Measurements from ENCODE around the gene EIF2S3B. TPM values are rescaled to one million over a fixed set of nuclear protein-coding genes. Genes with fewer than 3 reads are reported as not detected.

Gene EIF2S3B
- total RNA-seq, 2 experiments from 2014 or later = 0.95 to 1.0 TPM

DNA sequence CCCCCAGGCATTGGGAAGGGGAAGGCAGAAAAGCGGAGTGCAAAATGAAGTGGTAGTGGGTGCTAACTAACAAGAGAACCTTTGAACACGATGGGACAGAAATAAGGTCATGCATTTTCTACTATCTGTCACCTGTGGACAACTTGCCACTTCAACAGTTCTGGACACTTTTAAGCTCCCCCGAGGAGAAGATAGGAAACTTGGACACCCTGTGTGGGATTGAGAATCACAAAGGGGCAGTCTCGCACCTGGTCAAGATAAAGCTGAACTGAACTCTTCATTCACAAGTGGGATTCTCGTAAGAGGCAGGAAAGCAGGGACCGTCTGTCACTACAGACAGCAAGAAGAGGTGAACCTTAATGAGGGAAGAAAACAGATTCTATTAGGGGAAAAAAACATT, 51.6 kb downstream of the EIF2S3B start:
- CTCF ChIA-PET (ENCODE audit: unreplicated experiment) = interaction anchor here (1.7 kb wide), 1 partner anchor 145 kb away, joined by 3 read pairs; no protein-coding TSS in a partner anchor
- H3K79me2 ChIP-seq (ENCODE audit: insufficient read depth, low read depth, low read length) = no peaks in the 10 kb centered on the region
- no peaks in the 10 kb centered on the region for H4K20me1 ChIP-seq (ENCODE audit: insufficient read depth, low read length)
- POLR2A ChIA-PET = interaction anchor here (0.5 to 2.9 kb wide), 11 partner anchors 10 to 191 kb away, joined by 3 to 15 read pairs (median 4); no protein-coding TSS in a partner anchor
- H3K9me2 ChIP-seq (ENCODE audit: insufficient read depth, low read length) = no peaks in the 10 kb centered on the region
- H3K4me3 ChIP-seq (ENCODE audit: low read depth, low read length, poor library complexity, severe bottlenecking) = peak overlapping the region; percentile 63
- peaks cover 48% of the 10 kb centered on the region for H3K36me3 ChIP-seq (ENCODE audit: insufficient read depth, low read length)
- no peak for TF ChIP-seq EZH2phosphoT487 (IDR thresholded peaks at IDR 0.05; ENCODE audit: borderline replicate concordance, low read depth, low read length)
- TF ChIP-seq, protein P1, sequence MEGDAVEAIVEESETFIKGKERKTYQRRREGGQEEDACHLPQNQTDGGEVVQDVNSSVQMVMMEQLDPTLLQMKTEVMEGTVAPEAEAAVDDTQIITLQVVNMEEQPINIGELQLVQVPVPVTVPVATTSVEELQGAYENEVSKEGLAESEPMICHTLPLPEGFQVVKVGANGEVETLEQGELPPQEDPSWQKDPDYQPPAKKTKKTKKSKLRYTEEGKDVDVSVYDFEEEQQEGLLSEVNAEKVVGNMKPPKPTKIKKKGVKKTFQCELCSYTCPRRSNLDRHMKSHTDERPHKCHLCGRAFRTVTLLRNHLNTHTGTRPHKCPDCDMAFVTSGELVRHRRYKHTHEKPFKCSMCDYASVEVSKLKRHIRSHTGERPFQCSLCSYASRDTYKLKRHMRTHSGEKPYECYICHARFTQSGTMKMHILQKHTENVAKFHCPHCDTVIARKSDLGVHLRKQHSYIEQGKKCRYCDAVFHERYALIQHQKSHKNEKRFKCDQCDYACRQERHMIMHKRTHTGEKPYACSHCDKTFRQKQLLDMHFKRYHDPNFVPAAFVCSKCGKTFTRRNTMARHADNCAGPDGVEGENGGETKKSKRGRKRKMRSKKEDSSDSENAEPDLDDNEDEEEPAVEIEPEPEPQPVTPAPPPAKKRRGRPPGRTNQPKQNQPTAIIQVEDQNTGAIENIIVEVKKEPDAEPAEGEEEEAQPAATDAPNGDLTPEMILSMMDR (conservative IDR thresholded peaks at IDR 0.05; ENCODE audit: low read length) = no peak
- peaks cover 77% of the 10 kb centered on the region for H3K4me1 ChIP-seq (ENCODE audit: insufficient read depth, low read length, poor library complexity, severe bottlenecking)
- TSS peak; percentile 88 for BruUV-seq (replicated peaks)
- peaks cover 53% of the 10 kb centered on the region; the same call in 1 of the 2 replicates for H3K9me3 ChIP-seq (ENCODE audit: low read length)
- intact Hi-C loops (cut with micrococcal nuclease; ENCODE audit: unreplicated experiment) = loop anchor here (1.0 to 10.0 kb wide), 2 partner anchors 162 to 813 kb away; no protein-coding TSS in a partner anchor
- H3K27ac ChIP-seq (ENCODE audit: low read depth, low read length, poor library complexity, severe bottlenecking) = peak overlapping the region; percentile 98
- peak overlapping the region; percentile 84 for H2AFZ ChIP-seq (ENCODE audit: low read length)
- peak; percentile 56 for DNase-seq (ENCODE audit: low spot score)
- peak overlapping the region; percentile 87 for H3K4me2 ChIP-seq (ENCODE audit: low read length)

DNA sequence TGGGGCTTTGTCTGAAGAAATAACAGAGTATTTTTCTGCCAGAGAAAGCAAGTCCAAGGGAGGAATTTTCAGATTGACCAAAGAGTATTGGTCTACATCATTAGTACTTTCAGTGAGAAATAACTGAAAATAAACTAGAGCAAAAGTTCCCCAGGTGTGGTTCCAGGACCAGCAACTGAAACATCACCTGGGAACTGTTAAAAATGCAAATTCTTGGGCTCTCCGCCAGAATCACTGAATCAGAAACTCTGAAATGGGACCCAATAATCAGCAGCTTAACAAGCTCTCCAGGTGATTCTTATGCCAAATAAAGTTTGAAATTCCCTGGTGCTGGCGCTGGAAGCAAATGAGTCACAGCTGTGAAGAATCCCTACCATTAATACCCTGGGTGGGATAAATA, 52.1 kb downstream of the EIF2S3B start:
- Histone ChIP-seq H3K27ac (ENCODE audit: low read depth, low read length, poor library complexity, severe bottlenecking) (peak overlapping the region; percentile 98), H2AFZ (ENCODE audit: low read length) (peak overlapping the region; percentile 84; the same call in 1 of the 2 replicates), H3K4me2 (ENCODE audit: low read length) (peak overlapping the region; percentile 87), H3K36me3 (ENCODE audit: insufficient read depth, low read length) (peaks cover 46% of the 10 kb centered on the region), H3K9me3 (ENCODE audit: low read length) (peaks cover 51% of the 10 kb centered on the region; the same call in 1 of the 2 replicates), H3K4me1 (ENCODE audit: insufficient read depth, low read length, poor library complexity, severe bottlenecking) (peaks cover 77% of the 10 kb centered on the region), H4K20me1 (ENCODE audit: insufficient read depth, low read length) (no peaks in the 10 kb centered on the region), H3K4me3 (ENCODE audit: low read depth, low read length, poor library complexity, severe bottlenecking) (peak overlapping the region; percentile 63), H3K9me2 (ENCODE audit: insufficient read depth, low read length) (no peaks in the 10 kb centered on the region), H3K79me2 (ENCODE audit: insufficient read depth, low read depth, low read length) (no peaks in the 10 kb centered on the region)
- DNase-seq (ENCODE audit: low spot score) = peak; percentile 80
- intact Hi-C loops (cut with micrococcal nuclease; ENCODE audit: unreplicated experiment) = loop anchor here (1.0 to 10.0 kb wide), 3 partner anchors 162 to 813 kb away; no protein-coding TSS in a partner anchor
- TF ChIP-seq, protein P1 (conservative IDR thresholded peaks at IDR 0.05; ENCODE audit: low read length) = no peak
- no peak for TF ChIP-seq EZH2phosphoT487 (IDR thresholded peaks at IDR 0.05; ENCODE audit: borderline replicate concordance, low read depth, low read length)
- BruUV-seq (replicated peaks) = no TSS peak
- CTCF ChIA-PET (ENCODE audit: unreplicated experiment) = interaction anchor here (1.7 kb wide), 1 partner anchor 145 kb away, joined by 3 read pairs; no protein-coding TSS in a partner anchor
- POLR2A ChIA-PET = interaction anchor here (0.5 to 2.9 kb wide), 12 partner anchors 10 to 305 kb away, joined by 3 to 15 read pairs (median 4); no protein-coding TSS in a partner anchor

Small RNA genes within 50 kb of the gene (small RNA-seq; reads per million reads assigned to genes)
- gene SLC25A39P2 = not detected

Other genes starting within 250 kb of the EIF2S3B start
- under 0.01 and 0.03 TPM in 2 replicates for gene KLRD1, start 198.0 kb upstream of the EIF2S3B start, total RNA-seq (2014; rRNA removed; shearing (Covaris generic))
- gene KLRD1, start 198.0 kb upstream of the EIF2S3B start, total RNA-seq (2022) = 0.04 and 0.18 TPM in 2 replicates
- gene KLRK1, start 115.8 kb upstream of the EIF2S3B start, total RNA-seq (2014; rRNA removed; shearing (Covaris generic)) = 35.7 and 35.9 TPM in 2 replicates
- 26.6 and 35.4 TPM in 2 replicates for gene KLRK1, start 115.8 kb upstream of the EIF2S3B start, total RNA-seq (2022)
- gene KLRC4, start 96.1 kb upstream of the EIF2S3B start, total RNA-seq (2014; rRNA removed; shearing (Covaris generic)) = 8.6 and 9.3 TPM in 2 replicates
- 9.9 and 10.9 TPM in 2 replicates for gene KLRC4, start 96.1 kb upstream of the EIF2S3B start, total RNA-seq (2022)
- 4.7 and 6.8 TPM in 2 replicates for gene KLRC3, start 85.3 kb upstream of the EIF2S3B start, total RNA-seq (2014; rRNA removed; shearing (Covaris generic))
- gene KLRC3, start 85.3 kb upstream of the EIF2S3B start, total RNA-seq (2022) = 1.5 and 3.0 TPM in 2 replicates
- gene KLRC2, start 69.9 kb upstream of the EIF2S3B start, total RNA-seq (2014; rRNA removed; shearing (Covaris generic)) = 1.2 TPM in 1 of 2 replicates, not detected in the other
- not detected in 2 replicates for gene KLRC2, start 69.9 kb upstream of the EIF2S3B start, total RNA-seq (2022)
- gene KLRC1, start 52.5 kb upstream of the EIF2S3B start, total RNA-seq (2014; rRNA removed; shearing (Covaris generic)) = 1.2 TPM in 1 of 2 replicates, not detected in the other
- gene KLRC1, start 52.5 kb upstream of the EIF2S3B start, total RNA-seq (2022) = 0.36 TPM in 1 of 2 replicates, not detected in the other
- gene MAGOHB, start 107.7 kb downstream of the EIF2S3B start, total RNA-seq (2014; rRNA removed; shearing (Covaris generic)) = 35.6 and 44.4 TPM in 2 replicates
- 54.7 and 66.5 TPM in 2 replicates for gene MAGOHB, start 107.7 kb downstream of the EIF2S3B start, total RNA-seq (2022)
- not detected in 2 replicates for gene STYK1, start 168.2 kb downstream of the EIF2S3B start, total RNA-seq (2014; rRNA removed; shearing (Covaris generic))
- gene STYK1, start 168.2 kb downstream of the EIF2S3B start, total RNA-seq (2022) = 0.11 TPM in 1 of 2 replicates, not detected in the other
- gene YBX3, start 217.4 kb downstream of the EIF2S3B start, total RNA-seq (2014; rRNA removed; shearing (Covaris generic)) = 70.7 and 97.5 TPM in 2 replicates
- gene YBX3, start 217.4 kb downstream of the EIF2S3B start, total RNA-seq (2022) = 220 and 223 TPM in 2 replicates